Stimulated activated CD4-positive, alpha-beta T cell treated with anti-CD3 and anti-CD28 coated beads, Interleukin-4, amount 100 ng/mL, for 1 hour (primary cell): Measurements from ENCODE around the gene CD46.
"Not testable (repeated sequence)": the region's sequence is repeated elsewhere in the genome, so short reads cannot be mapped to it uniquely, and the experiment has no call there.

Experiments used
- DNase-seq: peaks from one replicate; pipeline ENCODE4 v3.0.0-alpha.2; 2020

The CD46 gene

GRCh38 chr1:207751790-207752455, at the start of gene CD46:
CD46 (plus strand) TSS chr1:207752054; CDS start chr1:207752213, 159 bp downstream.
- peak; percentile 94 for DNase-seq

GRCh38 chr1:207702317-207702716, 49.5 kb upstream of the CD46 start:
- DNase-seq: no peak

- DNase-seq: no peak
Observed at GRCh38 chr1:207703712-207704111, 48.1 kb upstream of the CD46 start.

- not testable (repeated sequence) for DNase-seq
Observed at GRCh38 chr1:207708004-207708403, 43.9 kb upstream of the CD46 start.

- DNase-seq: no peak
Observed at GRCh38 chr1:207711285-207711684, 40.6 kb upstream of the CD46 start.

GRCh38 chr1:207712701-207713100, 39.2 kb upstream of the CD46 start:
- not testable (repeated sequence) for DNase-seq

- no peak for DNase-seq
Observed at GRCh38 chr1:207713529-207713928, 38.3 kb upstream of the CD46 start.

GRCh38 chr1:207719234-207719633, 32.6 kb upstream of the CD46 start:
- DNase-seq: no peak

GRCh38 chr1:207728200-207728858, 23.5 kb upstream of the CD46 start:
- not testable (repeated sequence) for DNase-seq

GRCh38 chr1:207737503-207738157, 14.2 kb upstream of the CD46 start:
- DNase-seq: not testable (repeated sequence)

GRCh38 chr1:207738158-207738659, 13.6 kb upstream of the CD46 start:
- DNase-seq: not testable (repeated sequence)

GRCh38 chr1:207740207-207740606, 11.6 kb upstream of the CD46 start:
- DNase-seq: no peak

GRCh38 chr1:207742850-207743555, 8.9 kb upstream of the CD46 start:
- DNase-seq: no peak

- DNase-seq: no peak
Observed at GRCh38 chr1:207744000-207744534, 7.8 kb upstream of the CD46 start.

GRCh38 chr1:207745285-207745684, 6.6 kb upstream of the CD46 start:
- DNase-seq: no peak

- no peak for DNase-seq
Observed at GRCh38 chr1:207745839-207746767, 5.8 kb upstream of the CD46 start.

GRCh38 chr1:207747627-207748492, 4.0 kb upstream of the CD46 start:
- DNase-seq: no peak

- DNase-seq: no peak
Observed at GRCh38 chr1:207748737-207749528, 2.9 kb upstream of the CD46 start.

- DNase-seq: no peak
Observed at GRCh38 chr1:207750631-207751305, 1.1 kb upstream of the CD46 start.
